Large intestine (tissue), 3 donors: ENCODE data around the gene CSNK1D. TPM values are rescaled to one million over a fixed set of nuclear protein-coding genes. Genes with fewer than 3 reads are reported as not detected.

Experiments
- DNase-seq, 2 donors: peaks; one replicate each; pipeline versions ENCODE4 v3.0.0 to v3.0.0-alpha.2; 2013
- H3K27ac ChIP-seq: one replicate; pipeline ENCODE4 v1.5.1; 2013; ENCODE audit warnings: low read length
- H3K27me3 ChIP-seq: 2 replicates; pipeline ENCODE4 v1.6.1; 2013; ENCODE audit warnings: low read length; ENCODE audit not compliant: control insufficient read depth, insufficient read depth
- H3K36me3 ChIP-seq: 2 replicates; pipeline ENCODE4 v1.6.1; 2013; ENCODE audit warnings: low read length; ENCODE audit not compliant: control insufficient read depth, insufficient read depth
- H3K4me1 ChIP-seq: one replicate; pipeline ENCODE4 v1.6.1; 2013; ENCODE audit warnings: low read length; ENCODE audit not compliant: control insufficient read depth, insufficient read depth
- H3K4me3 ChIP-seq: one replicate; pipeline ENCODE4 v1.5.1; 2013; ENCODE audit warnings: low read length
- H3K9me3 ChIP-seq: one replicate; pipeline ENCODE4 v1.6.1; 2013; ENCODE audit warnings: mild to moderate bottlenecking, low read depth, low read length, moderate library complexity; ENCODE audit not compliant: control insufficient read depth
- WGBS: methylation state at CpG from one replicate; pipeline ENCODE4 v1.1.5; 2013; ENCODE audit warnings: low lambda C conversion rate; ENCODE audit not compliant: insufficient coverage; 5-methylcytosine and 5-hydroxymethylcytosine counted together
- polyA plus RNA-seq: library from polyadenylated mRNA; unstranded; fragments of 120-200 nt; gene quantifications from one replicate; pipeline ENCODE4 v1.2.1, GENCODE V29; 2013

CSNK1D gene
- polyA plus RNA-seq, 1 donor = 147 TPM

DNA sequence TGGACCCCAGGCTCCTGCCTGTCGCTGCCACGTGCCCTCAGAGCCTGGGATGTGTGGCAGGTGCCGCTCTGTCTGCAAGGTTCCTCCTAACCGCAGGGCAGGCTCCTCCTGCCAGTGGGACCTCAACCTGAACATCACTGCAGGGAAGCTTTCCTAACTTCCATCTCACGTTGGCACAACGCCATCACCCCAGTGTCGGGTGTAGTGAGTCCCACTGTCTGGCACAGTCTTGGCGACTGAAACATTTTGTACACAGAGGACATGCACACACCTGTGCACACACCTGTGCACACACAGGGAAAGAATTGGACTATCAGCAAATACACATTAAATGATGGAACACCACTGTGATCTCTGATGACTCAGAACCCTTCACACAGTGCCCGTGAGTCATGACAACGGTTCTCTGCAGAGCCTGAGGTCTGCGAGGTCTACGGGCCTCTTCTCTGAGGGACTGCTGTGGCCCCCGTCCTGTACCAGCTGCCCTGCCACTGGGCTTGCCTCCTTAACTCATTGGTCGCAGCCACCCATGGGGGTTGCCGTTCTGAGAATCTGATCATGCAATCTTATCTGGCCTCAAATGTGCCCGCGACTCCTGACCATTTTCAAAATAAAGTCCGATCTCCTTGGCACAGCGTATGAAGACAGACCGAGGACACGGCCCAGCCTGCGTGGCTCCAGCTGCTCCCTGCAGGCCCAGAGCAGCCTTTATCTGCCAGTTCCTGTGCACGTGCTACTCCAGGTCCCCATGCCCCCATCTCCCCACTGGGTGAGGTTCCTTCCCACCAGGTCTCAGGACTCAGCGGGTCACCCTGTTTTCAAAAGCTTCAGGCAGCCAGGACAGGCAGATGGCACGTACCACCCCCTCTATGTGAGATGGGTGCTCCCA is 68.4 kb downstream of the CSNK1D start:
- no peak for DNase-seq
- Histone ChIP-seq H3K4me3 (no peak overlapping the region), H3K27ac (peak overlapping the region; percentile 88), H3K36me3 (peaks cover 11% of the 10 kb centered on the region), H3K27me3 (no peaks in the 10 kb centered on the region), H3K9me3 (no peaks in the 10 kb centered on the region), H3K4me1 (peaks cover 7% of the 10 kb centered on the region)
- no CpG with 5 or more reads among the region's 25 CpGs for WGBS

DNA sequence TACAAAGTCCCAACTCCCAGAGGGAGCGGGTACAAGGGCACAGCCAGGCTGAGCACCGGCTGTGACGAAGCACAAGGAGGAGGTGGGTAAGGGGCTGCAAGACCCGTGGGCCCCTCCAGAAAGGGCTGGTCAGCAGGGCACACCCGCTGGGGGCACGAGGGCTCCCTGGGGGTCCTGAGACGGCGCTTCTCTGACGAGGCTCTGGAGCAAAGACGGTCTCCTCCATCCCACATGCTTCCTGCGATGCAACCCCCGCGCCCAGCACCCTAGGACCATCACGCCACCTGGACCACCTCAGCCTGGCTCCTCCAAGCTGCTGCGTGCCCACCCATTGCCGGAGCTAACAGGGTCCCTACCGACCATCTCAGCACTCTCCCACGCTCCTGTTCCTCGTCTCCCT is 69.6 kb downstream of the CSNK1D start:
- no CpG with 5 or more reads among the region's 19 CpGs for WGBS
- DNase-seq = no peak
- H3K27ac ChIP-seq = no peak overlapping the region
- H3K4me1 ChIP-seq = peaks cover 7% of the 10 kb centered on the region
- H3K27me3 ChIP-seq = no peaks in the 10 kb centered on the region
- H3K36me3 ChIP-seq = peaks cover 16% of the 10 kb centered on the region
- H3K4me3 ChIP-seq = no peak overlapping the region
- no peaks in the 10 kb centered on the region for H3K9me3 ChIP-seq

GRCh38 chr17:82202981-82203380 is 70.5 kb downstream of the CSNK1D start:
- no peaks in the 10 kb centered on the region for H3K9me3 ChIP-seq
- H3K4me3 ChIP-seq = no peak overlapping the region
- H3K27ac ChIP-seq = no peak overlapping the region
- peaks cover 18% of the 10 kb centered on the region for H3K36me3 ChIP-seq
- no peaks in the 10 kb centered on the region for H3K27me3 ChIP-seq
- WGBS = 100% methylated on average over 1 of the region's 10 CpGs
- DNase-seq = no peak
- peaks cover 7% of the 10 kb centered on the region for H3K4me1 ChIP-seq

DNA sequence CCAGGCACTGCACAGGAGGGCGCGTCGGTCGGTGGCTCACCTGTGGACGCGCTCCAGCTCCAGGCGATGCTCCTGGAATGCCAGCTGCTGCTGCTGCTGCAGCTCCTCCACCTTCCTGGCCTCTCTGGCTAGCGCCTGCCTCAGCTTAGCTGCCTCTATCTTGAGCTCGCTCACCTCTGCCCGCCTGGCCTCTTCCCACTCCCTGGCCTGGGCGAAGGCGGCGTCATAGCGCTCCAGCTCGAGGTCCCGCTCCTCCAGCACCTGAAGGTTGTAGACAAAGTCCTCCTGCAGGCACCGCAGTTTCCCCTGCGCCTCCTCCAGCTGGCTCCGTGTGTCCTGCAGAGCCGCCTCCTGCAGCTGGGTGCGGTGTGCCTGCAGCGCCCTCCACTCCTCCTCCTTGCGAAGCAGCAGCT is 72.0 kb downstream of the CSNK1D start:
- H3K36me3 ChIP-seq = peaks cover 27% of the 10 kb centered on the region
- peak in 1 of 2 donors; percentile 46 for DNase-seq

DNA sequence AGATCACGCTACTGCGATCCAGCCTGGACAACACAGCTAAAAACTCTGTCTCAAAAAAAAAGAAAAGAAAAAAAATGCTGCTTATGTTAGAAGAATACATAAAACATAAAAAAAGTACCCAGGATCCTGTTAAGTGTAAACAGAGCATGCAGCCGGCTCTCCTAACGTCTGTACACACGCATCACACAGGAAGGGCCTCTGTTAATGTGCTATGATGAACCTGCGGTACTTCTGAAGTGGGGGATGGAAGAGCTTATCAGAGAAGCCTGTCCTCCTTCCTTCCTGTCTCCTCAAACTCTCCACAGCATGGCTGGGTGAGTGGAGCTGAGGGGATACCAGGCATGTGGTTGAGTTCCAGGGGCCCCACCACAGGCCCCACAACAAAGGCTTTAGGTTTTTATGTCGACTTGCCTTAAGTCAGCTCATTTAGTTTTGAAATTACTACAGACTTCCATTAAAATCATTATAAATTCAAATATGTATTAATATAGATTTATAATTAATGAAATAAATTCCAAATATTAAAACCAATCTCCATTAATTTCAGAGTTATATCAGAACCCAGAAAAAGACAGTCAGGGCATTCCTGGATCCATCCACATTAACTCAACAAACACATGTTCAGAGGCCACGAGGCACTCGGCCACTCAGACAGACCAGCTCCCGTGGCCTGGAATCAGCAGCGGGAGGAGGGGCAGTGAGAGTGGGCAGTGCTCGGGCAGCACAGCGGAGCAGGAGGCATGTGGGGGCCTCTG is 72.6 kb downstream of the CSNK1D start:
- WGBS = 86% methylated on average over 1 of the region's 13 CpGs
- H3K4me3 ChIP-seq = no peak overlapping the region
- H3K9me3 ChIP-seq = no peaks in the 10 kb centered on the region
- H3K27ac ChIP-seq = no peak overlapping the region
- peaks cover 27% of the 10 kb centered on the region for H3K36me3 ChIP-seq
- no peak for DNase-seq
- peaks cover under 1% of the 10 kb centered on the region for H3K4me1 ChIP-seq
- H3K27me3 ChIP-seq = no peaks in the 10 kb centered on the region

More for the DNA sequence above, 72.0 kb downstream of the CSNK1D start:
- H3K9me3 ChIP-seq = no peaks in the 10 kb centered on the region
- no peaks in the 10 kb centered on the region for H3K27me3 ChIP-seq
- H3K27ac ChIP-seq = no peak overlapping the region
- peaks cover 6% of the 10 kb centered on the region for H3K4me1 ChIP-seq
- no CpG with 5 or more reads among the region's 23 CpGs for WGBS
- H3K4me3 ChIP-seq = no peak overlapping the region

GRCh38 chr17:82200135-82200534 is 73.4 kb downstream of the CSNK1D start:
- no CpG with 5 or more reads among the region's 17 CpGs for WGBS
- H3K27me3 ChIP-seq = no peaks in the 10 kb centered on the region

DNA sequence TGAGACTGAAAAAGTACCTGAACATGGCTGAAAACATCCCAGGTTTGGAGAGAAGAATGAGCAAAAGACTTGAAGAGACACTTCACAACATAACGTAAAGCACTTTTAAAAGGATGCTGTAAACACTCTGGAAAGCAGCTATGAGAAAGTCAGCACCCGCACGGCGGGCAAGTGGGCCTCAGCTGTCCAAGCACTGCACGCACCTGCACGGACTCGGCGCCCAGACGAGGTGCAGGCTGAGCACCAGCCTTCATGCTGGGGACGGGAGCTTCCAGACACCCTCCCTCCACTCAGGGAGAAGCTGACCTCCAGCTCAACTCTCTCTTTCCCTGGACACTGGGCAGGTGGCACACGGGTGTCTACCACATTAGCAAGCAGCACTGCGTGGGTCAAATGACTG is 74.0 kb downstream of the CSNK1D start:
- Histone ChIP-seq H3K4me3 (no peak overlapping the region), H3K27me3 (no peaks in the 10 kb centered on the region), H3K9me3 (no peaks in the 10 kb centered on the region), H3K4me1 (peaks cover 3% of the 10 kb centered on the region), H3K36me3 (peaks cover 39% of the 10 kb centered on the region), H3K27ac (no peak overlapping the region)
- no peak for DNase-seq
- WGBS = no CpG with 5 or more reads among the region's 12 CpGs

More at GRCh38 chr17:82200135-82200534, 73.4 kb downstream of the CSNK1D start:
- H3K27ac ChIP-seq = no peak overlapping the region
- H3K9me3 ChIP-seq = no peaks in the 10 kb centered on the region
- no peak for DNase-seq
- H3K36me3 ChIP-seq = peaks cover 32% of the 10 kb centered on the region
- H3K4me1 ChIP-seq = no peaks in the 10 kb centered on the region
- no peak overlapping the region for H3K4me3 ChIP-seq

DNA sequence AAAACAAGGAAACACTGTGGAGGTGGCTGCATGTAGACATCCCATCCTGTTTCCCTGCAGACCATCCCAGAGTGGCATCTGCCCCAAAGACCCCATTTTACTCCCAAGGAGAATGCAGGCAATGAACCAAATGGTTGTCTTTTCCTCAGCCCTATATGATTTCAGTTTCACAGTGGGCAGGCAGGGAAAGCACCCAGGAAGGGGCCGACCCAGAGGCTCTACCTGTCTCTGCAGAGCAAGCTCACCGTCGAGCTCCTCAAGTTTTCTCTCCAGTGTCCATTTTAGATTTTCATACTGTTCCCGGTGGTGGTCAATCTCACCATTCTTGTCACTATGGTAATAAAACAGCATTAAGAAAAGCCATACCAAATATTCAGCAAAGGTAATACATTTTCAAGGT is 75.4 kb downstream of the CSNK1D start:
- WGBS = no CpG with 5 or more reads among the region's 4 CpGs
- no peak for DNase-seq
- Histone ChIP-seq H3K9me3 (no peaks in the 10 kb centered on the region), H3K4me3 (no peak overlapping the region), H3K4me1 (peaks cover 14% of the 10 kb centered on the region), H3K27ac (no peak overlapping the region), H3K27me3 (no peaks in the 10 kb centered on the region), H3K36me3 (peaks cover 42% of the 10 kb centered on the region)

GRCh38 chr17:82195675-82196672 is 77.5 kb downstream of the CSNK1D start:
- H3K9me3 ChIP-seq = no peaks in the 10 kb centered on the region
- H3K36me3 ChIP-seq = peaks cover 45% of the 10 kb centered on the region
- H3K4me1 ChIP-seq = peaks cover 24% of the 10 kb centered on the region
- H3K4me3 ChIP-seq = no peak overlapping the region
- no peaks in the 10 kb centered on the region for H3K27me3 ChIP-seq
- H3K27ac ChIP-seq = no peak overlapping the region
- WGBS = no CpG with 5 or more reads among the region's 25 CpGs
- DNase-seq = no peak

- H3K4me3 ChIP-seq = no peak overlapping the region
- H3K27ac ChIP-seq = no peak overlapping the region
- DNase-seq = no peak
- peaks cover 24% of the 10 kb centered on the region for H3K4me1 ChIP-seq
- H3K27me3 ChIP-seq = no peaks in the 10 kb centered on the region
- no peaks in the 10 kb centered on the region for H3K9me3 ChIP-seq
- peaks cover 43% of the 10 kb centered on the region for H3K36me3 ChIP-seq
- no CpG with 5 or more reads among the region's 16 CpGs for WGBS
Observed at GRCh38 chr17:82194765-82195164, 78.7 kb downstream of the CSNK1D start.
